MM.1S (cell line): Measurements from ENCODE around the gene IL17RD.
A peak's percentile ranks its signal among the peaks of the same experiment; 100 is the strongest.

Experiments
- DNase-seq: peaks from one replicate; pipeline ENCODE4 v3.0.0-alpha.2; 2015
- H2AFZ ChIP-seq: fragments of 300-600 bp; sonication (generic); 2 replicates; pipeline ENCODE4 v1.6.0; 2016; ENCODE audit warnings: antibody characterized with exemption, low read length
- H3F3A ChIP-seq: fragments of 300-600 bp; sonication (generic); 2 replicates; pipeline ENCODE4 v1.6.1; 2016; ENCODE audit warnings: mild to moderate bottlenecking, antibody characterized with exemption, low read length, moderate library complexity, mixed read lengths; ENCODE audit not compliant: insufficient read depth
- H3K27ac ChIP-seq: fragments of 300-600 bp; sonication (generic); 2 replicates; pipeline ENCODE4 v1.5.1; 2016; ENCODE audit warnings: mild to moderate bottlenecking, low read length
- H3K27me3 ChIP-seq: fragments of 300-600 bp; sonication (generic); replicated peaks from 2 replicates; pipeline ENCODE4 v1.6.0; 2016; ENCODE audit warnings: low read length; ENCODE audit not compliant: insufficient read depth
- H3K36me3 ChIP-seq: fragments of 300-600 bp; sonication (generic); replicated peaks from 2 replicates; pipeline ENCODE4 v1.6.1; 2016; ENCODE audit warnings: mild to moderate bottlenecking, low read length, mixed read lengths; ENCODE audit not compliant: insufficient read depth
- H3K4me1 ChIP-seq: fragments of 300-600 bp; sonication (generic); 2 replicates; pipeline ENCODE4 v1.6.1; 2016; ENCODE audit warnings: low read length, mixed read lengths
- H3K4me2 ChIP-seq: fragments of 300-600 bp; sonication (generic); 2 replicates; pipeline ENCODE4 v1.6.0; 2016; ENCODE audit warnings: low read depth, low read length
- H3K4me3 ChIP-seq: fragments of 300-600 bp; sonication (generic); 2 replicates; pipeline ENCODE4 v1.5.1; 2016; ENCODE audit warnings: low read length, mixed read lengths
- H3K79me2 ChIP-seq: fragments of 300-600 bp; sonication (generic); 2 replicates; pipeline ENCODE4 v1.6.1; 2016; ENCODE audit warnings: mixed run types, low read length, mixed read lengths
- H3K9ac ChIP-seq: fragments of 300-600 bp; sonication (generic); 2 replicates; pipeline ENCODE4 v1.6.1; 2016; ENCODE audit warnings: low read length, mixed read lengths
- H3K9me2 ChIP-seq: fragments of 300-600 bp; sonication (generic); replicated peaks from 2 replicates; pipeline ENCODE4 v1.6.1; 2016; ENCODE audit warnings: mild to moderate bottlenecking, low read length, mixed read lengths; ENCODE audit not compliant: insufficient read depth
- H3K9me3 ChIP-seq: fragments of 300-600 bp; sonication (generic); replicated peaks from 2 replicates; pipeline ENCODE4 v1.6.1; 2016; ENCODE audit warnings: mild to moderate bottlenecking, low read length, mixed read lengths; ENCODE audit not compliant: insufficient read depth
- H4K20me1 ChIP-seq: fragments of 300-600 bp; sonication (generic); 2 replicates; pipeline ENCODE4 v1.6.1; 2016; ENCODE audit warnings: mild to moderate bottlenecking, low read length, moderate library complexity, mixed read lengths; ENCODE audit not compliant: insufficient read depth
- EZH2 ChIP-seq: fragments of 300-600 bp; sonication (generic); optimal IDR thresholded peaks from 2 replicates; pipeline ENCODE3; 2017; ENCODE audit warnings: low read depth, mild to moderate bottlenecking, antibody characterized with exemption, low read length, mixed read lengths
- EZH2phosphoT487 ChIP-seq: fragments of 300-600 bp; sonication (generic); IDR thresholded peaks from 2 replicates; pipeline ENCODE4 v1.6.1; 2018; ENCODE audit warnings: antibody characterized with exemption, low read length
- TF ChIP-seq, protein P1 (sequence below): fragments of 300-600 bp; sonication (generic); IDR thresholded peaks from 2 replicates; pipeline ENCODE4 v1.5.1; 2016; ENCODE audit warnings: antibody characterized with exemption, low read length, mixed read lengths

The IL17RD gene

GRCh38 chr3:57112206-57112605, 52.9 kb downstream of the IL17RD start:
- no peaks in the 10 kb centered on the region for H3K36me3 ChIP-seq
- no peak overlapping the region for H3K4me2 ChIP-seq
- no peaks in the 10 kb centered on the region for H3K9me2 ChIP-seq
- no peak overlapping the region for H3K9ac ChIP-seq
- no peaks in the 10 kb centered on the region for H3K9me3 ChIP-seq
- H3K4me3 ChIP-seq: no peak overlapping the region
- H3K27me3 ChIP-seq: no peaks in the 10 kb centered on the region
- H3K79me2 ChIP-seq: no peaks in the 10 kb centered on the region
- TF ChIP-seq EZH2phosphoT487 (no peak), EZH2 (no peak)
- TF ChIP-seq, protein P1, sequence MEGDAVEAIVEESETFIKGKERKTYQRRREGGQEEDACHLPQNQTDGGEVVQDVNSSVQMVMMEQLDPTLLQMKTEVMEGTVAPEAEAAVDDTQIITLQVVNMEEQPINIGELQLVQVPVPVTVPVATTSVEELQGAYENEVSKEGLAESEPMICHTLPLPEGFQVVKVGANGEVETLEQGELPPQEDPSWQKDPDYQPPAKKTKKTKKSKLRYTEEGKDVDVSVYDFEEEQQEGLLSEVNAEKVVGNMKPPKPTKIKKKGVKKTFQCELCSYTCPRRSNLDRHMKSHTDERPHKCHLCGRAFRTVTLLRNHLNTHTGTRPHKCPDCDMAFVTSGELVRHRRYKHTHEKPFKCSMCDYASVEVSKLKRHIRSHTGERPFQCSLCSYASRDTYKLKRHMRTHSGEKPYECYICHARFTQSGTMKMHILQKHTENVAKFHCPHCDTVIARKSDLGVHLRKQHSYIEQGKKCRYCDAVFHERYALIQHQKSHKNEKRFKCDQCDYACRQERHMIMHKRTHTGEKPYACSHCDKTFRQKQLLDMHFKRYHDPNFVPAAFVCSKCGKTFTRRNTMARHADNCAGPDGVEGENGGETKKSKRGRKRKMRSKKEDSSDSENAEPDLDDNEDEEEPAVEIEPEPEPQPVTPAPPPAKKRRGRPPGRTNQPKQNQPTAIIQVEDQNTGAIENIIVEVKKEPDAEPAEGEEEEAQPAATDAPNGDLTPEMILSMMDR: peak; percentile 35
- H2AFZ ChIP-seq: no peak overlapping the region
- DNase-seq: peak; percentile 11
- no peak overlapping the region for H3K27ac ChIP-seq
- no peaks in the 10 kb centered on the region for H3K4me1 ChIP-seq
- H3F3A ChIP-seq: no peaks in the 10 kb centered on the region
- H4K20me1 ChIP-seq: no peaks in the 10 kb centered on the region

- DNase-seq: no peak
- no peaks in the 10 kb centered on the region for H3K79me2 ChIP-seq
These were observed 54.4 kb downstream of the IL17RD start for GRCh38 chr3:57110798-57111197.

GRCh38 chr3:57110214-57110613, 54.9 kb downstream of the IL17RD start:
- no peak for TF ChIP-seq EZH2
- TF ChIP-seq, protein P1: no peak
- no peak for TF ChIP-seq EZH2phosphoT487
- H3K27ac ChIP-seq: no peak overlapping the region
- no peaks in the 10 kb centered on the region for H3K9me3 ChIP-seq
- H3K36me3 ChIP-seq: no peaks in the 10 kb centered on the region
- H3K9me2 ChIP-seq: no peaks in the 10 kb centered on the region
- no peaks in the 10 kb centered on the region for H3F3A ChIP-seq
- no peak overlapping the region for H3K4me3 ChIP-seq
- H2AFZ ChIP-seq: no peak overlapping the region
- no peak overlapping the region for H3K9ac ChIP-seq
- no peaks in the 10 kb centered on the region for H4K20me1 ChIP-seq
- H3K79me2 ChIP-seq: no peaks in the 10 kb centered on the region
- H3K27me3 ChIP-seq: no peaks in the 10 kb centered on the region
- no peak for DNase-seq
- no peaks in the 10 kb centered on the region for H3K4me1 ChIP-seq
- H3K4me2 ChIP-seq: no peak overlapping the region

More at GRCh38 chr3:57110798-57111197, 54.4 kb downstream of the IL17RD start:
- H4K20me1 ChIP-seq: no peaks in the 10 kb centered on the region
- no peaks in the 10 kb centered on the region for H3K9me2 ChIP-seq
- H3K9ac ChIP-seq: no peak overlapping the region
- no peak overlapping the region for H3K27ac ChIP-seq
- H3F3A ChIP-seq: no peaks in the 10 kb centered on the region
- no peak overlapping the region for H3K4me2 ChIP-seq
- no peak overlapping the region for H3K4me3 ChIP-seq
- no peaks in the 10 kb centered on the region for H3K27me3 ChIP-seq
- no peaks in the 10 kb centered on the region for H3K9me3 ChIP-seq
- no peak overlapping the region for H2AFZ ChIP-seq
- TF ChIP-seq, protein P1: no peak
- TF ChIP-seq EZH2: no peak
- no peak for TF ChIP-seq EZH2phosphoT487
- no peaks in the 10 kb centered on the region for H3K4me1 ChIP-seq
- H3K36me3 ChIP-seq: no peaks in the 10 kb centered on the region
